Activated CD4-positive, alpha-beta T cell treated with anti-CD3 and anti-CD28 coated beads, Interleukin-2, amount 50 U/mL, for 48 hours (primary cell): ENCODE measurements around the gene GUCY1A2.

Source experiments
- DNase-seq, 2 experiments: peaks; one replicate each; pipeline ENCODE4 v3.0.0-alpha.2; 2020

Gene GUCY1A2

DNA sequence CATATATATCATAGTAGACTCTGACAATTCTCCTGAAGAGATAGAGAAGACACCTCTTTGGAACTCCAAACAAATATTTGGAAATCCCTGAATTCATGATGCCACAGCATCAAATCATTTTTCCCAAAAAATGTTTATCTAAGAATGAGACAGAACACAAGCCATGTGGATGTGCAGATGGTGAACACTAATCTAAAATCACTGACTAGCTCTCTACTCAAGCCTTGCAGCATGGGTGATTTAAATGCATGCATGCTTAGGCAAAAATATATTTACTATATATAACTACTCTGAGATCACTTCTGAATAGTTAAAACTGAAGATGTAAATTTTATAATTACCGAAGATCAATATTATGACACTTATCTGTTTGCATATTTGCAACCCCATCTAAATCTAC lies 289.9 kb downstream of the GUCY1A2 start:
- no peak for DNase-seq

DNA sequence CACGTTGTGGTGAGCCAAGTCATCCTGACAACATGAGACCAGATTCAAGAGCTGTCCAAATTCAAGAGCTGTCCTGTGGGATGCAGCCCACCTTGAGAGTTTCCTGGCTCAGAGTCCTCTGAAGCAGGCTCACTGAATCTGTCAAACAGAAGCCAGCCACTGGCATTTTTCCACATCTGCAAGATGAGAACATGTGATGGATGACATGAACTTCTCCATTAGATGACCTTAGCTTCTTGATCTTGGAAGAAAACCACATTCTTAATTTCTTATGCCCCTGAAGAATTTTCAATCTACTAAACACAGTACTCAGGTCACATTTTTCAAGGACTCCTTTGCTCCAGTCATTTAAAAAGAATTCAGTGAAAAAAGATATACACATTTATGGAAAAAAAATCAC lies 291.0 kb downstream of the GUCY1A2 start:
- no peak for DNase-seq

- no peak for DNase-seq
These were observed 293.9 kb downstream of the GUCY1A2 start for GRCh38 chr11:106724293-106724892.

DNA sequence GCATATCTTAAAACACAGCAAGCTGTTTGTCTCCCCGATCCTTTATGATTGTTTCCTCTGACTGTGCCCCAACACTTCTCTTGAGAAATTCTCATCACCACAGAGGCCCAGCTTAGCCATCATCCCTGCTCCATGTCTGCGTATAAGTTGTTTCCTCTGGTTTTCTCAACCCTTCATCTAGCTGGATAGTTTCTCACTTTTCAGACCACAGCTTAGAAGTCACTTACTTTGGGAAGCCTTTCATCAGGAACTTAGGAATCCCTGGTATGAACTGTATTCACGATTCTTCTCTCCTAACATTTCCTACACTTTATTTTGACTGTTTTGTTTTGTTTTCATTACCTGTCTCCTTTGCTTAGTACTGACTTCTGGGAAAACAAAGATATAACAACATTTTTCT lies 295.2 kb downstream of the GUCY1A2 start:
- DNase-seq: no peak

GRCh38 chr11:106717222-106717621 lies 301.1 kb downstream of the GUCY1A2 start:
- no peak for DNase-seq

DNA sequence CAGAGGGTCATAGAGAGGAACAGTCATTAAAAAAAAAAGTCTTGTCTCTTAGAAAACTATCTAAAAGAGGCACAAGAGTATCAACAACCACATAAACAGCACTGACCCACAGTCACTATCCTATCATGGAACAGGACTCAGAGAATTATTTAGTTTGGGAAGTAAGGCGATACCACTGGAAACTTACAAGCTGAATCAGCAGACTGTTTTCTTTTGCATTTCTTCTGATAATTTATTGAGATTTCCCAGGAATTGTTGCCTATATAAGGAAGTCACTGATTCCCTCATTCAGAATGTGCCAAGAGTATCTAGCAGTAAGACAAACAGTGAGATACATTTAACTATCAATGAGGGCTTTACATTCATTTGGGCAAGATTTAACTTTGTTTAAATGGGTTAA lies 304.1 kb downstream of the GUCY1A2 start:
- DNase-seq: no peak

- DNase-seq: no peak
These were observed 309.9 kb downstream of the GUCY1A2 start for GRCh38 chr11:106708348-106708747.

DNA sequence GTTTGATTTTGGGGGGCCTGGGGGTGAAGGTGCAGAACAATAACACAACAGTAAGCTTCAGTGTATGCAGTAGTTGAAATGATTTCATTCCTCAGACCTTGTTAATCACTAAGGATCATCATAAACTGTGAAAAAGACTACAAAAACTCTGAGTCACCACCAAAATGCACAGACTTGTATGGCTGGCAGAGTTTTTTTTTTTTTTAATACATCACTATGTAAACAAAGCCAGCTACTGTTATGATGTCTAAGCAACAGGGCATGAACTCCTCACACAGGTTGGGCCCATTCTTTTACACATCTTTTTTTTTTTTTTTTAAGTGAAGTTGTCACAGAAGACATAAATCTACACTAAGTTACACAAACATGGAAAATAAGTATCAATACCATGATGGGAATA lies 311.9 kb downstream of the GUCY1A2 start:
- DNase-seq: no peak

GRCh38 chr11:106702805-106703204 lies 315.5 kb downstream of the GUCY1A2 start:
- no peak for DNase-seq

DNA sequence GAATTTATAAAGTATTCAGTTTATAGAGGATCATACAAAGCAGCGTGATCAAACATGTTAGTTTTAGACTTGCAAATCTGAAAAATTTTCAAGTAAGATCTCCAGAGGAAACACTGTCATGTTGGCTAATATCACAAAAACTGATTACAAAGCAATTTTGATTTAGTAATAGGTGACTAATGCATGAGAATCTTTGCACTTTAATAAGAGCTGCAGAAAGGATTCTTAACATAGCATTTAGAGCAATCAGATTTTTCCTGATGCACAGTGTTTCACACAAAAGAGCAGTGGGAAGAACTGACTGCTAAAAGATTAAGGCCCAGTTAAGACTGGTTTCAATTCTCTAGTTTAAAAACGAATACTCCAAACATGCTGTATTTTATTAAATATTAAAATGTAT lies 321.2 kb downstream of the GUCY1A2 start:
- DNase-seq: no peak

DNA sequence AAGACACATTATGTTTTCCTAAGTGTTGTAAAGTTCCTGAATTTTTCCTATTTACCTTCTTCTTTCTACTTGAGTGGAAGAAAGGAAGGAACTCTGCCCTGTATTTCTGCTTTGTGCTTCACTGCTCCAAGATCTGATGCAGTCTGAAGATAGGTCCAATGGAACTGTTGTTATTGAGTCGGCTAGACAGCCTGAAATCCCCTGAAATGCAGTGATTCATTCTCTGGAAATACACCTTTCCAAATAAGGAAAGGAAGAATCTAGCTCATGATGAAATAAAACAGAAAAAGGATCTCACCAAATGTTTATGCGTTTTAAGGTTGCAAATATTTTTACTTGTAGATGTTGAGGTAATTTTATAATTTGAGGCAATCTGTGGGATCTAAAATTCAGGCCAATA lies 322.8 kb downstream of the GUCY1A2 start:
- no peak for DNase-seq

- DNase-seq: no peak
These were observed 323.8 kb downstream of the GUCY1A2 start for GRCh38 chr11:106694501-106694900.

GRCh38 chr11:106691807-106692365 lies 326.4 kb downstream of the GUCY1A2 start:
- no peak for DNase-seq

GRCh38 chr11:106690923-106691322 lies 327.4 kb downstream of the GUCY1A2 start:
- no peak for DNase-seq

GRCh38 chr11:106684944-106685343 lies 333.3 kb downstream of the GUCY1A2 start:
- no peak for DNase-seq

DNA sequence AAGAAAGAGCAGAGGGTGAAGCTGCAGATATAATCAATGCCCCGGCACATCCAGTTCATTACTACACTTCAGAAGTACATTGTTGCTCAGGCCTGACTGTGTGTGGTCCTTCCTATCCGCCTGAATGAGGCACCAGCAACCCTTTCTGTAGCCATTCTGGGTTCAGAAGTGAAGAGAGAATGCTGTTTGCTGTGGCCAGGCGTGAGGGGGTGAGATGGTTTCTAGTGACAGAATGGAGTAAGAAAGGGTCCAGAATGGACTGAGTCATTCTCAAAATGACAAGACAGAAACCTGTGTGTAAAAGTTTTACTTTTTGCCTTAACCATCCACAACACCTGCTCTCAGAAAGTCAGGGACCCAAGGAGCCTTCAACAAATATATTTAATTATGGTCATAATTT lies 334.8 kb downstream of the GUCY1A2 start:
- no peak for DNase-seq

DNA sequence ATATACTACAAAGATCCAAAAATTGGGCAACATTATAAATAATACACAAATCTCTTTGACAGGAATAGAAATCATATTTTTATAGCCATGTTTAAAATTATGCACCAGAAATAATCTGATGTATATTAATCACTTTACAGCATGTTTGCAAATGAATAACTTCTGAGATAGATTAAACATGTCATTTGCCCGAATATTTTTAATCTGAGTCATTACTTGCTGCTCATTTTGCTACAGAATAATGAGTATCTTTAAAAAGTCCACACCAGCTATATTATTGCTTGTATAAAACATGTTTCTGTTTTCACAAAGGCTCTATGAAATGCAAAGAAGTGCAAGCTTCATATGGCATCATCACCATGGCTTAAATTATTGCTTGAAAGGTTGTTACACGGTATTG lies 336.8 kb downstream of the GUCY1A2 start:
- DNase-seq: no peak

DNA sequence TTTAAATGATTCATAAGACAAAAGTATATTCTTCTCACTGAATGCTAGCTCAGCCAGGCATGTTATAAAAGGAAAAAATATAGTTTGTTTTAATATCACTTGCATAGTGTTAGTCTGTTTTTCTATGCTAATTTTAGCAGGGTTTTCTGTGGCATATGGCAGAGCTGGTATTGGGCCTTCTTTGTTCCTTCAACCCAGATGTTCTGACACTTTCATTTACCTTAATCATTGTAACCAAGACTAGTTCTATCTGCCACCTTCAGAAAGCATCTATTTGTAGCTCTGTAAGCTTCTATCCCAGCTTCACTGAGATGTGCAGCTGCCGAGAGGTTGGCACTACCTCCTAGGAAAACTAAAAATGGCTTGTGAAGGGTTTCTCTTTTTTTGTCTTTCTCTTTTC lies 338.7 kb downstream of the GUCY1A2 start:
- no peak for DNase-seq

DNA sequence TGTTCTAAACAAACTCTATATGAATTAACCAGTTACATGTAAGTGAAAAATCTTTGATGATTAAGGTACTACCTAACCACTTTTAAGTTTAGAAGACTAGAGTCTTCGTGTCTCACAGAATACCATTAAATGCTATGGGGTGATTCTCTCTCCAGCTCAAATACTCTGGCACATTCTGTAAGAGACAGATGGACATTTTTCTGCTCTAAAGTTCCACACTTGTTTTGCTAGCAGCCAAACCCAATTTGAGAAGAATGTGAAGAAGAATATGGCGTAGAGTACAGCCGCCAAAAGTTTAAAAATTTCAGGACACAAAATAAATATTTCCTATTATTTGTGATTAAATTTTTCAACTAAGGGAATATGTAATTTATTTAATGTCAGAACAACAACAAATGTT lies 339.1 kb downstream of the GUCY1A2 start:
- DNase-seq: no peak

- no peak for DNase-seq
These were observed 348.2 kb downstream of the GUCY1A2 start for GRCh38 chr11:106670069-106670468.

- no peak for DNase-seq
These were observed 350.1 kb downstream of the GUCY1A2 start for GRCh38 chr11:106668147-106668546.

- DNase-seq: no peak
These were observed 361.6 kb downstream of the GUCY1A2 start for GRCh38 chr11:106656646-106657045.

- DNase-seq: no peak
These were observed 373.5 kb downstream of the GUCY1A2 start for GRCh38 chr11:106644824-106645223.

DNA sequence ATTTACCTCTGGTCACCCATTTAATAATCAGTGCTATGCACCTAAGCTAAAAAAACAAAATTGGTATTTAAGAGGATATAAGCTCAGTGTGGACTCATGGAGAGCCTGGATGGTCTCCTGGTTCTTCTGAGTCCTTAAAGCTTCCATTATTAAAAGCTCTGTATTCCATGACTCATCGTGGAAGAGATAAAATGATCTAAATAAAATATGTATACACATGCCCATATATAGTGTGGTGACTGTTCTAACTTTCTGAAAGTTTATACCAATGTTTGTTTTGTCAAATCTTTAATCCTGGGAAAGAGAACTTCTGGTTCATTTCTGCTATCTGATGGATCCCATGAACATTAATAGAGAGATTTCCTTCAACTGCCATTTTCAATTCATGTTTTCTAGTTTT lies 375.9 kb downstream of the GUCY1A2 start:
- DNase-seq: no peak

- DNase-seq: no peak
These were observed 386.0 kb downstream of the GUCY1A2 start for GRCh38 chr11:106632283-106632682.
